Hepatocyte (in vitro differentiated cells): ENCODE measurements around the gene DSG4. TPM values are rescaled to one million over a fixed set of nuclear protein-coding genes. Genes with fewer than 3 reads are reported as not detected.

ENCODE experiments used
- DNase-seq: peaks from one replicate; pipeline ENCODE4 v3.0.0-alpha.2; 2016; ENCODE audit warnings: low spot score
- H2AFZ ChIP-seq: fragments of 200-600 bp; sonication (generic); 2 replicates; pipeline ENCODE4 v1.6.0; 2016; ENCODE audit warnings: antibody characterized with exemption, mild to moderate bottlenecking
- H3K27ac ChIP-seq: fragments of 200-600 bp; sonication (generic); 2 replicates; pipeline ENCODE4 v1.5.1; 2016; ENCODE audit warnings: mild to moderate bottlenecking
- H3K27me3 ChIP-seq: fragments of 200-600 bp; sonication (generic); 2 replicates; pipeline ENCODE4 v1.6.1; 2016
- H3K36me3 ChIP-seq: fragments of 200-600 bp; sonication (generic); replicated peaks from 2 replicates; pipeline ENCODE4 v1.5.1; 2016; ENCODE audit warnings: low read depth; ENCODE audit not compliant: insufficient read depth
- H3K4me1 ChIP-seq: fragments of 200-600 bp; sonication (generic); 2 replicates; pipeline ENCODE4 v1.5.1; 2016; ENCODE audit warnings: mild to moderate bottlenecking, moderate library complexity; ENCODE audit not compliant: insufficient read depth
- H3K4me2 ChIP-seq: fragments of 200-600 bp; sonication (generic); 2 replicates; pipeline ENCODE4 v1.6.0; 2016
- H3K4me3 ChIP-seq: fragments of 200-600 bp; sonication (generic); 2 replicates; pipeline ENCODE4 v1.5.1; 2016; ENCODE audit warnings: mild to moderate bottlenecking
- H3K79me2 ChIP-seq: fragments of 200-600 bp; sonication (generic); 2 replicates; pipeline ENCODE4 v1.6.0; 2017; ENCODE audit warnings: mild to moderate bottlenecking
- H3K9me2 ChIP-seq: fragments of 200-600 bp; sonication (generic); replicated peaks from 2 replicates; pipeline ENCODE4 v1.6.0; 2017; ENCODE audit warnings: mild to moderate bottlenecking; ENCODE audit not compliant: insufficient read depth
- H3K9me3 ChIP-seq: fragments of 200-600 bp; sonication (generic); 2 replicates; pipeline ENCODE4 v1.5.1; 2016; ENCODE audit warnings: low read depth, mild to moderate bottlenecking
- H4K20me1 ChIP-seq: fragments of 200-600 bp; sonication (generic); 2 replicates; pipeline ENCODE4 v1.6.0; 2016; ENCODE audit warnings: mild to moderate bottlenecking; ENCODE audit not compliant: insufficient read depth, poor library complexity, severe bottlenecking
- EZH2 ChIP-seq: fragments of 200-600 bp; sonication (generic); IDR thresholded peaks from 2 replicates; pipeline ENCODE4 v1.6.1; 2016; ENCODE audit warnings: antibody characterized with exemption, mild to moderate bottlenecking, borderline replicate concordance
- EZH2phosphoT487 ChIP-seq: fragments of 200-600 bp; sonication (generic); IDR thresholded peaks from one replicate; pipeline ENCODE4 v1.6.1; 2018; ENCODE audit warnings: antibody characterized with exemption, mild to moderate bottlenecking, low read depth, moderate library complexity; ENCODE audit not compliant: unreplicated experiment, severe bottlenecking
- WGBS: methylation state at CpG from one replicate; pipeline ENCODE4 v1.1.6; 2016; ENCODE audit warnings: low lambda C conversion rate; ENCODE audit errors: missing lambda C conversion rate; 5-methylcytosine and 5-hydroxymethylcytosine counted together
- polyA plus RNA-seq: library from polyadenylated mRNA; unstranded; fragments of >200 nt; fragmentation: Nextera tagmentation; extraction: Ambion mirVana; gene quantifications from 2 replicates; pipeline ENCODE4 v1.2.1, GENCODE V29; 2016
- total RNA-seq: library from RNA; depleted of rRNA; stranded (reverse); fragments of >200 nt; gene quantifications from 2 replicates; pipeline ENCODE4 v1.2.3, GENCODE V29; 2014
- TF ChIP-seq, protein P1 (sequence below): fragments of 200-600 bp; sonication (generic); IDR thresholded peaks from 2 replicates; pipeline ENCODE4 v1.5.1; 2016; ENCODE audit warnings: antibody characterized with exemption, mild to moderate bottlenecking; ENCODE audit not compliant: poor library complexity

Gene DSG4
- total and polyA plus RNA-seq, 2 experiments from 2014 or later: 0.23 to 0.41 TPM

DNA sequence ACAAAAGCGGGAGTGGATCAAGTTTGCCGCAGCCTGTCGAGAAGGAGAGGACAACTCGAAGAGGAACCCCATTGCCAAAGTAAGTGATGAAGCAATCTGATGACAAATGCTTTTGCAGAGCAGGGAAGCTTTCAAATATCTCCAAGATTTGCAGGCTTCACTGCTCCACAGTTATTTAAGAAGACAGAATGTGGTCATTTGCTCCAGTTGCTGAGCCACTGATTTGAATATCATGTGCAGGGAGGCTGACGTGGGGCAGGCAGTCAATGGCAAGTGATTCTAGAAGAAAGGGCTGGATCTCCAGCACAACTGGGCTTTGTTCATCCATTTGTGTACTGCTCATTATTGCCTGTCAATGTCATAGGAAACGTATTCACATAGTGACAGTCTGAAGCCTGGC, 10.2 kb downstream of the DSG4 start:
- Histone ChIP-seq H3K27ac (no peak overlapping the region), H3K9me3 (no peaks in the 10 kb centered on the region), H3K4me3 (no peak overlapping the region), H3K4me1 (no peaks in the 10 kb centered on the region), H3K27me3 (no peaks in the 10 kb centered on the region), H3K9me2 (no peaks in the 10 kb centered on the region), H2AFZ (no peak overlapping the region), H3K36me3 (no peaks in the 10 kb centered on the region), H3K79me2 (no peaks in the 10 kb centered on the region), H3K4me2 (no peak overlapping the region), H4K20me1 (no peaks in the 10 kb centered on the region)
- WGBS: 90% methylated on average over 6 of the region's 6 CpGs
- DNase-seq: no peak
- TF ChIP-seq, protein P1, sequence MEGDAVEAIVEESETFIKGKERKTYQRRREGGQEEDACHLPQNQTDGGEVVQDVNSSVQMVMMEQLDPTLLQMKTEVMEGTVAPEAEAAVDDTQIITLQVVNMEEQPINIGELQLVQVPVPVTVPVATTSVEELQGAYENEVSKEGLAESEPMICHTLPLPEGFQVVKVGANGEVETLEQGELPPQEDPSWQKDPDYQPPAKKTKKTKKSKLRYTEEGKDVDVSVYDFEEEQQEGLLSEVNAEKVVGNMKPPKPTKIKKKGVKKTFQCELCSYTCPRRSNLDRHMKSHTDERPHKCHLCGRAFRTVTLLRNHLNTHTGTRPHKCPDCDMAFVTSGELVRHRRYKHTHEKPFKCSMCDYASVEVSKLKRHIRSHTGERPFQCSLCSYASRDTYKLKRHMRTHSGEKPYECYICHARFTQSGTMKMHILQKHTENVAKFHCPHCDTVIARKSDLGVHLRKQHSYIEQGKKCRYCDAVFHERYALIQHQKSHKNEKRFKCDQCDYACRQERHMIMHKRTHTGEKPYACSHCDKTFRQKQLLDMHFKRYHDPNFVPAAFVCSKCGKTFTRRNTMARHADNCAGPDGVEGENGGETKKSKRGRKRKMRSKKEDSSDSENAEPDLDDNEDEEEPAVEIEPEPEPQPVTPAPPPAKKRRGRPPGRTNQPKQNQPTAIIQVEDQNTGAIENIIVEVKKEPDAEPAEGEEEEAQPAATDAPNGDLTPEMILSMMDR: no peak
- no peak for TF ChIP-seq EZH2phosphoT487
- no peak for TF ChIP-seq EZH2

GRCh38 chr18:31393286-31393685, 16.7 kb downstream of the DSG4 start:
- TF ChIP-seq EZH2phosphoT487: no peak
- no peak for TF ChIP-seq EZH2
- TF ChIP-seq, protein P1: no peak
- 76% methylated on average over 3 of the region's 3 CpGs for WGBS
- H2AFZ ChIP-seq: no peak overlapping the region

DNA sequence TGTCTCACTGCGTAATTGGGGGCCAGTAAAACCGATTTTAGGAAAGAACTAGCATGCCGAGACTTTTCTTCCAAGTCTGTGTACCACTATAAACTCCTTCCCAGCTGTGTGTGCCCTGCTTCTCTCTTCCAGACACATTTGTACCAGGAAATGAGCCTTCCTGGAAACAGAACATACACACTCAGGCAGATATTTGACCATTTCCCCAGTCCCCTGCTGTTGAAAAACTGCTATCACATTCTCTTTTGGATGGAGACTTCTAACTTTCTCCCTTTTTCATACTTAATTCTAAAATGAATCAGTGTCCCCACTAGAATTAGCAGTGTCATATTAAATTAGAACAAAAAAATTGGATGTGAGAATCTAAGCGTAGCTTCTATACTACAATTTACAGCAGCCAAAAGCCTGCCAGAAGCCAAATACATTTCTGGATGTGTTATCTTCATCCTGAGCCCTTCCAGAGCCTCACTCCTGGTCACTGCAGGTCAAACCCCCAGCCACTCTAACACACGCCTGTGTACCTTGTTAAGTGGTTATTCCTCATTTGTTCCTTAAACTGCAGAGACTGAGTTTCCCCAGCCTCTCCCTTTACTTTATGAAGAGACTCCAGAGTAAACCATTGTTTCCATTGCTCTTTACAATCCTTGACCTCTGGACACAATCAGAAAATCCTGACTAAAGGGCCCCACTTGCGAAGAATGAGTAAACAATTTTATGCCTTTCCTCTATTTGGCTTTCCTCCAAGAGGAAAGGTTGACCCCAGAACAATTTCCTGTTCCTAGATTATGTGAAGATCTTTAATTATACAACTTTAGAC, 20.4 kb downstream of the DSG4 start:
- H3K4me3 ChIP-seq: no peak overlapping the region
- TF ChIP-seq EZH2phosphoT487: no peak
- TF ChIP-seq, protein P1: peak; percentile 13
- no peak for TF ChIP-seq EZH2
- peak overlapping the region; percentile 74 for H3K27ac ChIP-seq

More at GRCh38 chr18:31393286-31393685, 16.7 kb downstream of the DSG4 start:
- Histone ChIP-seq H3K4me3 (no peak overlapping the region), H3K79me2 (no peaks in the 10 kb centered on the region), H3K4me2 (no peak overlapping the region), H3K27ac (no peak overlapping the region), H4K20me1 (no peaks in the 10 kb centered on the region), H3K27me3 (no peaks in the 10 kb centered on the region), H3K36me3 (no peaks in the 10 kb centered on the region), H3K9me3 (no peaks in the 10 kb centered on the region), H3K4me1 (peaks cover 10% of the 10 kb centered on the region), H3K9me2 (no peaks in the 10 kb centered on the region)
- no peak for DNase-seq

More for the DNA sequence above, 20.4 kb downstream of the DSG4 start:
- Histone ChIP-seq H3K27me3 (no peaks in the 10 kb centered on the region), H3K9me3 (no peaks in the 10 kb centered on the region), H3K9me2 (no peaks in the 10 kb centered on the region), H3K4me1 (peaks cover 33% of the 10 kb centered on the region), H2AFZ (peak overlapping the region; percentile 30), H3K4me2 (peak overlapping the region; percentile 34), H3K36me3 (no peaks in the 10 kb centered on the region), H4K20me1 (no peaks in the 10 kb centered on the region), H3K79me2 (no peaks in the 10 kb centered on the region)
- WGBS: 47% methylated on average over 6 of the region's 6 CpGs
- peak; percentile 46 for DNase-seq
